HepG2 (cell line): ENCODE data around the gene IQCH. TPM values are rescaled to one million over a fixed set of nuclear protein-coding genes. Genes with fewer than 3 reads are reported as not detected.
A peak's percentile ranks its signal among the peaks of the same experiment; 100 is the strongest.

Experiments used
- ARNT ChIP-seq: fragments of 450-650 bp; IDR thresholded peaks from 2 replicates; pipeline ENCODE4 v1.6.1; 2017
- BHLHE40 ChIP-seq: IDR thresholded peaks from 2 replicates; pipeline ENCODE4 v1.6.1; 2011; ENCODE audit warnings: low read length, improper control_type of control experiment
- GTF3A ChIP-seq: sonication (generic); formaldehyde crosslinking; conservative IDR thresholded peaks from 2 replicates; pipeline ENCODE4 v1.4.0; 2020; ENCODE audit warnings: mild to moderate bottlenecking, missing genetic modification reagents
- NFKB2 ChIP-seq: sonication (generic); formaldehyde crosslinking; IDR thresholded peaks from 2 replicates; pipeline ENCODE4 v1.4.0; 2020; ENCODE audit warnings: missing genetic modification reagents, borderline replicate concordance
- NFKBIZ ChIP-seq: IDR thresholded peaks from 2 replicates; pipeline ENCODE4 v1.6.1; 2018; ENCODE audit warnings: missing genetic modification reagents, missing compliant biosample characterization
- SSRP1 ChIP-seq: IDR thresholded peaks from 2 replicates; pipeline ENCODE4 v1.6.1; 2016; ENCODE audit warnings: control low read depth
- TARDBP ChIP-seq: sonication (generic); formaldehyde crosslinking; IDR thresholded peaks from 2 replicates; pipeline ENCODE4 v1.8.0; 2022; ENCODE audit warnings: mild to moderate bottlenecking, missing genetic modification reagents
- U2AF1 ChIP-seq: fragments of 200-400 bp; formaldehyde crosslinking; optimal IDR thresholded peaks from 2 replicates; pipeline ENCODE3; 2017; ENCODE audit warnings: mild to moderate bottlenecking, low read depth, low read length
- WIZ ChIP-seq: sonication (generic); formaldehyde crosslinking; IDR thresholded peaks from 2 replicates; pipeline ENCODE4 v1.5.1; 2020; ENCODE audit warnings: mild to moderate bottlenecking, missing genetic modification reagents
- ZBTB33 ChIP-seq: sonication (generic); formaldehyde crosslinking; IDR thresholded peaks from 2 replicates; pipeline ENCODE4 v1.4.0; 2020; ENCODE audit warnings: missing genetic modification reagents
- ZNF570 ChIP-seq: sonication (generic); formaldehyde crosslinking; IDR thresholded peaks from 2 replicates; pipeline ENCODE4 v1.4.0; 2020; ENCODE audit warnings: mild to moderate bottlenecking, missing genetic modification reagents, borderline replicate concordance
- ZNF737 ChIP-seq: sonication (generic); formaldehyde crosslinking; IDR thresholded peaks from 2 replicates; pipeline ENCODE4 v1.5.0; 2020; ENCODE audit warnings: missing genetic modification reagents, mild to moderate bottlenecking, borderline replicate concordance
- ZNF790 ChIP-seq: sonication (generic); formaldehyde crosslinking; IDR thresholded peaks from 2 replicates; pipeline ENCODE4 v1.8.0; 2022; ENCODE audit warnings: missing genetic modification reagents, mild to moderate bottlenecking, borderline replicate concordance
- polyA plus RNA-seq, 8 experiments: library from polyadenylated mRNA; depleted of rRNA in 3 of 8; stranded (reverse) in 7 of 8; unstranded in 1 of 8; fragments of >200 nt; fragmentation: Illumina TruSeq in 4 of 8; extraction: Trizol in 4 of 8; gene quantifications; 2 replicates each; pipeline versions ENCODE4 v1.2.1 to v1.2.3, GENCODE V29; 2011 to 2016; ENCODE audit warnings: low read depth in 4 of 8, missing spikeins in 1 of 8, mixed read lengths in 1 of 8; ENCODE audit not compliant: insufficient read depth in 1 of 8
- total RNA-seq, 5 experiments: library from RNA; depleted of rRNA; stranded (reverse); fragments of >200 nt; fragmentation: Illumina TruSeq; extraction: Trizol; gene quantifications; 2 replicates each; pipeline ENCODE4 v1.2.3, GENCODE V29; 2016; ENCODE audit warnings: low read depth in 1 of 5
- TF ChIP-seq, protein P1 (sequence below): sonication (generic); formaldehyde crosslinking; IDR thresholded peaks from 2 replicates; pipeline ENCODE4 v1.4.0; 2020; ENCODE audit warnings: missing genetic modification reagents, borderline replicate concordance
- TF ChIP-seq, protein P2 (sequence below): sonication (generic); formaldehyde crosslinking; IDR thresholded peaks from 2 replicates; pipeline ENCODE4 v1.5.1; 2020; ENCODE audit warnings: mild to moderate bottlenecking, missing genetic modification reagents
- TF ChIP-seq, protein P3 (sequence below), 2 experiments: sonication (generic) in 1 of 2; formaldehyde crosslinking in 1 of 2; IDR thresholded peaks; 2 replicates each; pipeline versions ENCODE4 v1.5.1 to v1.6.1; 2011 to 2020; ENCODE audit warnings: borderline replicate concordance in 1 of 2, low read depth in 1 of 2, low read length in 1 of 2, mild to moderate bottlenecking in 1 of 2, missing genetic modification reagents in 1 of 2, moderate library complexity in 1 of 2

IQCH gene
- total and polyA plus RNA-seq, 2 of the 13 experiments (the other 11 are each of a cell fraction or from before 2014, with no cell fraction given) = 0.16 to 0.55 TPM

DNA sequence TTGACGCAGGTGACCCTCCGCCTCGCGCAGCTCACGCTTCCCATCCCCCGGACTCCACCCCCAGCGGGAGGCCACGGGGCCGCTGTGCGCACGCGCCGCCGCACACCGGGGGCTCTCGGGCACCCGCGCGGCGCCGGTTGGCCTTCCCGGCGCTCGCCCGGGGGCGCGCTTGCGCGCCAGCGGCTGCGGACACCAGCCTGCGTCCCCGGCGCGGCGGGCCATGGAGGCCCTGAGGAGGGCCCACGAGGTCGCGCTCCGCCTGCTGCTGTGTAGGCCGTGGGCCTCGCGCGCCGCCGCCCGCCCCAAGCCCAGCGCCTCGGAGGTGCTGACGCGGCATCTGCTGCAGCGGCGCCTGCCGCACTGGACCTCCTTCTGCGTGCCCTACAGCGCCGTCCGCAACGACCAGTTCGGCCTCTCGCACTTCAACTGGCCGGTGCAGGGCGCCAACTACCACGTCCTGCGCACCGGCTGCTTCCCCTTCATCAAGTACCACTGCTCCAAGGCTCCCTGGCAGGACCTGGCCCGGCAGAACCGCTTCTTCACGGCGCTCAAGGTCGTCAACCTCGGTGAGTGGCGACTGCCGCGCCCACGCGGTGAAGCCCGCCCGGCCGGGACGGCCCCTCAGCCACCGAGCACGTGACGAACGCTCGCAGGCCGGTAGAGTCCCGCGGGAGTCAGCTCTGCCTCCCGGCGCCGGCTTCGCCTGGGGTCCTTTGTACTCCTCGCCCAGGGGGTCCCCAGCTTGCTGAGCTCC is 266.6 kb downstream of the IQCH start, which contains the start of gene C15orf61 (continued):
- no peak; the same call in 1 of the 2 replicates for TF ChIP-seq ZNF737 (CRISPR knock-in tag)
- no peak for TF ChIP-seq ZBTB33 (CRISPR knock-in tag)
- no peak for TF ChIP-seq U2AF1
- TF ChIP-seq, protein P1, sequence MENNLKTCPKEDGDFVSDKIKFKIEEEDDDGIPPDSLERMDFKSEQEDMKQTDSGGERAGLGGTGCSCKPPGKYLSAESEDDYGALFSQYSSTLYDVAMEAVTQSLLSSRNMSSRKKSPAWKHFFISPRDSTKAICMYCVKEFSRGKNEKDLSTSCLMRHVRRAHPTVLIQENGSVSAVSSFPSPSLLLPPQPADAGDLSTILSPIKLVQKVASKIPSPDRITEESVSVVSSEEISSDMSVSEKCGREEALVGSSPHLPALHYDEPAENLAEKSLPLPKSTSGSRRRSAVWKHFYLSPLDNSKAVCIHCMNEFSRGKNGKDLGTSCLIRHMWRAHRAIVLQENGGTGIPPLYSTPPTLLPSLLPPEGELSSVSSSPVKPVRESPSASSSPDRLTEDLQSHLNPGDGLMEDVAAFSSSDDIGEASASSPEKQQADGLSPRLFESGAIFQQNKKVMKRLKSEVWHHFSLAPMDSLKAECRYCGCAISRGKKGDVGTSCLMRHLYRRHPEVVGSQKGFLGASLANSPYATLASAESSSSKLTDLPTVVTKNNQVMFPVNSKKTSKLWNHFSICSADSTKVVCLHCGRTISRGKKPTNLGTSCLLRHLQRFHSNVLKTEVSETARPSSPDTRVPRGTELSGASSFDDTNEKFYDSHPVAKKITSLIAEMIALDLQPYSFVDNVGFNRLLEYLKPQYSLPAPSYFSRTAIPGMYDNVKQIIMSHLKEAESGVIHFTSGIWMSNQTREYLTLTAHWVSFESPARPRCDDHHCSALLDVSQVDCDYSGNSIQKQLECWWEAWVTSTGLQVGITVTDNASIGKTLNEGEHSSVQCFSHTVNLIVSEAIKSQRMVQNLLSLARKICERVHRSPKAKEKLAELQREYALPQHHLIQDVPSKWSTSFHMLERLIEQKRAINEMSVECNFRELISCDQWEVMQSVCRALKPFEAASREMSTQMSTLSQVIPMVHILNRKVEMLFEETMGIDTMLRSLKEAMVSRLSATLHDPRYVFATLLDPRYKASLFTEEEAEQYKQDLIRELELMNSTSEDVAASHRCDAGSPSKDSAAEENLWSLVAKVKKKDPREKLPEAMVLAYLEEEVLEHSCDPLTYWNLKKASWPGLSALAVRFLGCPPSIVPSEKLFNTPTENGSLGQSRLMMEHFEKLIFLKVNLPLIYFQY (CRISPR knock-in tag) = no peak
- TF ChIP-seq GTF3A = no peak
- TF ChIP-seq ZNF790 (CRISPR knock-in tag) = peak; percentile 94
- TF ChIP-seq ARNT = no peak
- TF ChIP-seq, protein P2, sequence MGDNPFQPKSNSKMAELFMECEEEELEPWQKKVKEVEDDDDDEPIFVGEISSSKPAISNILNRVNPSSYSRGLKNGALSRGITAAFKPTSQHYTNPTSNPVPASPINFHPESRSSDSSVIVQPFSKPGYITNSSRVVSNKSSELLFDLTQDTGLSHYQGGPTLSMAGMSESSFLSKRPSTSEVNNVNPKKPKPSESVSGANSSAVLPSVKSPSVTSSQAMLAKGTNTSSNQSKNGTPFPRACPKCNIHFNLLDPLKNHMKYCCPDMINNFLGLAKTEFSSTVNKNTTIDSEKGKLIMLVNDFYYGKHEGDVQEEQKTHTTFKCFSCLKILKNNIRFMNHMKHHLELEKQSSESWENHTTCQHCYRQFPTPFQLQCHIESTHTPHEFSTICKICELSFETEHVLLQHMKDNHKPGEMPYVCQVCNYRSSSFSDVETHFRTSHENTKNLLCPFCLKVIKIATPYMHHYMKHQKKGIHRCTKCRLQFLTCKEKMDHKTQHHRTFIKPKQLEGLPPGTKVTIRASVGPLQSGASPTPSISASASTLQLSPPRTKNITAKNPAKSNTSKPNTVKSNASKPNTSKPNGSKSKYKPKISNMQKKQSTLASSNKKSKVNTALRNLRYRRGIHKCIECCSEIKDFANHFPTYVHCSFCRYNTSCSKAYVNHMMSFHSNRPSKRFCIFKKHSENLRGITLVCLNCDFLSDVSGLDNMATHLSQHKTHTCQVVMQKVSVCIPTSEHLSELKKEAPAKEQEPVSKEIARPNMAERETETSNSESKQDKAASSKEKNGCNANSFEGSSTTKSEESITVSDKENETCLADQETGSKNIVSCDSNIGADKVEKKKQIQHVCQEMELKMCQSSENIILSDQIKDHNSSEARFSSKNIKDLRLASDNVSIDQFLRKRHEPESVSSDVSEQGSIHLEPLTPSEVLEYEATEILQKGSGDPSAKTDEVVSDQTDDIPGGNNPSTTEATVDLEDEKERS (CRISPR knock-in tag) = peak; percentile 87; the same call in 1 of the 2 replicates
- TF ChIP-seq, protein P3, sequence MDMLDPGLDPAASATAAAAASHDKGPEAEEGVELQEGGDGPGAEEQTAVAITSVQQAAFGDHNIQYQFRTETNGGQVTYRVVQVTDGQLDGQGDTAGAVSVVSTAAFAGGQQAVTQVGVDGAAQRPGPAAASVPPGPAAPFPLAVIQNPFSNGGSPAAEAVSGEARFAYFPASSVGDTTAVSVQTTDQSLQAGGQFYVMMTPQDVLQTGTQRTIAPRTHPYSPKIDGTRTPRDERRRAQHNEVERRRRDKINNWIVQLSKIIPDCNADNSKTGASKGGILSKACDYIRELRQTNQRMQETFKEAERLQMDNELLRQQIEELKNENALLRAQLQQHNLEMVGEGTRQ (IDR thresholded peaks at IDR 0.05; ENCODE audit: low read depth, low read length) = peak; percentile 80
- TF ChIP-seq, protein P3 (CRISPR knock-in tag; IDR thresholded peaks at IDR 0.05; ENCODE audit: borderline replicate concordance) = peak; percentile 88
- peak; percentile 91 for TF ChIP-seq BHLHE40
- TF ChIP-seq ZNF570 = no peak; the same call in 1 of the 2 replicates
- 0 out of 2 replicates have a peak, but pooled peaks have one; percentile 25 for TF ChIP-seq TARDBP
- TF ChIP-seq NFKBIZ (CRISPR knock-in tag) = 0 out of 2 replicates have a peak, but pooled peaks have one; percentile 35
- TF ChIP-seq SSRP1 (CRISPR knock-in tag) = no peak
- TF ChIP-seq NFKB2 (CRISPR knock-in tag) = peak; percentile 92
- TF ChIP-seq WIZ (CRISPR knock-in tag) = peak; percentile 80; the same call in 1 of the 2 replicates
